H1 (cell line): ENCODE measurements around the gene B4GALNT1. TPM values are rescaled to one million over a fixed set of nuclear protein-coding genes. Genes with fewer than 3 reads are reported as not detected.
"Not testable (repeated sequence)": the region's sequence is repeated elsewhere in the genome, so short reads cannot be mapped to it uniquely, and the experiment has no call there.

ENCODE experiments used
- CTCF ChIA-PET: fragments of 300-600 bp; sonication (Branson Sonifier 250); formaldehyde crosslinking; loops from one replicate; lab custom pipeline; 2021; ENCODE audit not compliant: partially characterized antibody; lab: Charles Lee
- POLR2A ChIA-PET: fragments of 300-600 bp; sonication (Branson Sonifier 250); formaldehyde crosslinking; loops from one replicate; lab custom pipeline; 2021; ENCODE audit warnings: inconsistent platforms; ENCODE audit not compliant: partially characterized antibody; lab: Charles Lee
- DNase-seq, 2 experiments: peaks; one replicate each; pipeline versions ENCODE4 v3.0.0 to v3.0.0-alpha.2; 2010 to 2022; ENCODE audit warnings: low spot score in 2 of 2, low read depth in 1 of 2, mixed read lengths in 1 of 2
- FAIRE-seq: peaks from 2 replicates; lab custom pipeline; 2011; peaks lifted over from hg19 to GRCh38; lab: Jason Lieb, UNC
- H2AFZ ChIP-seq: 2 replicates; pipeline ENCODE4 v1.8.1; 2012; ENCODE audit warnings: low read length, inconsistent platforms
- H2AK5ac ChIP-seq: 2 replicates; pipeline ENCODE4 v1.6.1; 2013; ENCODE audit warnings: low read depth, low read length
- H2BK120ac ChIP-seq: replicated peaks from 2 replicates; pipeline ENCODE3; 2013; ENCODE audit warnings: low read depth, low read length, inconsistent platforms
- H2BK12ac ChIP-seq: 2 replicates; pipeline ENCODE4 v1.6.1; 2013; ENCODE audit warnings: low read depth, low read length
- H2BK15ac ChIP-seq: 2 replicates; pipeline ENCODE4 v1.6.1; 2013; ENCODE audit warnings: low read length
- H2BK20ac ChIP-seq: 2 replicates; pipeline ENCODE4 v1.6.1; 2013; ENCODE audit warnings: low read length
- H2BK5ac ChIP-seq: 2 replicates; pipeline ENCODE4 v1.6.1; 2013; ENCODE audit warnings: low read depth, low read length
- H3K14ac ChIP-seq: 2 replicates; pipeline ENCODE4 v1.6.1; 2013; ENCODE audit warnings: inconsistent platforms; ENCODE audit not compliant: insufficient read length
- H3K18ac ChIP-seq: 2 replicates; pipeline ENCODE4 v1.6.1; 2013; ENCODE audit warnings: low read length; ENCODE audit errors: extremely low read depth
- H3K23ac ChIP-seq: 2 replicates; pipeline ENCODE4 v1.6.1; 2013; ENCODE audit warnings: inconsistent platforms; ENCODE audit not compliant: insufficient read length
- H3K23me2 ChIP-seq: 2 replicates; pipeline ENCODE4 v1.6.1; 2013; ENCODE audit warnings: low read depth, low read length
- H3K27ac ChIP-seq: 2 replicates; pipeline ENCODE4 v1.6.1; 2011; ENCODE audit warnings: low read depth, low read length, inconsistent platforms
- H3K27me3 ChIP-seq, 4 experiments: replicated peaks in 1 of 4; 1 replicate in 1 of 4; 2 replicates in 3 of 4; pipeline versions ENCODE4 v1.6.1 to v1.8.1; 2011 to 2013; ENCODE audit warnings: low read length in 3 of 4, mild to moderate bottlenecking in 3 of 4, inconsistent platforms in 2 of 4, mixed read lengths in 2 of 4, moderate library complexity in 1 of 4; ENCODE audit not compliant: control insufficient read depth in 3 of 4, insufficient read depth in 3 of 4; ENCODE audit errors: extremely low read depth in 1 of 4
- H3K36me3 ChIP-seq, 4 experiments: 2 replicates each; pipeline versions ENCODE4 v1.6.1 to v1.8.1; 2011 to 2013; ENCODE audit warnings: mild to moderate bottlenecking in 4 of 4, low read length in 3 of 4, moderate library complexity in 2 of 4, control low read depth in 1 of 4, inconsistent platforms in 1 of 4; ENCODE audit not compliant: insufficient read depth in 4 of 4, control insufficient read depth in 2 of 4
- H3K4ac ChIP-seq: replicated peaks from 2 replicates; pipeline ENCODE3; 2013; ENCODE audit warnings: low read length, low read depth, mixed read lengths, inconsistent platforms; ENCODE audit not compliant: insufficient read length
- H3K4me1 ChIP-seq, 4 experiments: replicated peaks in 1 of 4; 1 replicate in 1 of 4; 2 replicates in 3 of 4; pipeline versions ENCODE4 v1.6.1 to v1.8.1; 2011 to 2013; ENCODE audit warnings: low read length in 3 of 4, inconsistent platforms in 2 of 4, mixed read lengths in 1 of 4; ENCODE audit not compliant: insufficient read depth in 4 of 4, control insufficient read depth in 3 of 4
- H3K4me2 ChIP-seq, 2 experiments: 2 replicates each; pipeline versions ENCODE4 v1.6.1 to v1.8.1; 2011 to 2013; ENCODE audit warnings: low read depth in 2 of 2, low read length in 2 of 2, control low read depth in 1 of 2, inconsistent platforms in 1 of 2, mild to moderate bottlenecking in 1 of 2; ENCODE audit not compliant: insufficient read depth in 1 of 2
- H3K4me3 ChIP-seq, 4 experiments: fragments of 200-600, 300-600 bp in 1 of 4; sonication (generic), shearing (Covaris generic), sonication (Bioruptor Twin) in 1 of 4; 2 replicates each; pipeline versions ENCODE4 v1.5.1 to v1.8.1; 2011 to 2016; ENCODE audit warnings: low read length in 4 of 4, low read depth in 3 of 4, control low read depth in 2 of 4, inconsistent platforms in 2 of 4, mild to moderate bottlenecking in 2 of 4, mixed read lengths in 1 of 4, moderate library complexity in 1 of 4; ENCODE audit not compliant: insufficient read depth in 2 of 4; ENCODE audit errors: extremely low read depth in 1 of 4
- H3K56ac ChIP-seq: replicated peaks from 2 replicates; pipeline ENCODE3; 2013; ENCODE audit warnings: low read depth, mild to moderate bottlenecking, mixed read lengths, low read length, inconsistent platforms; ENCODE audit not compliant: insufficient read length
- H3K79me1 ChIP-seq: 2 replicates; pipeline ENCODE4 v1.6.1; 2013; ENCODE audit warnings: low read depth, low read length, control low read depth
- H3K79me2 ChIP-seq, 2 experiments: 2 replicates each; pipeline versions ENCODE4 v1.6.1 to v1.8.1; 2012 to 2013; ENCODE audit warnings: low read length in 2 of 2, mild to moderate bottlenecking in 2 of 2, inconsistent platforms in 1 of 2; ENCODE audit not compliant: insufficient read depth in 2 of 2, control insufficient read depth in 1 of 2
- H3K9ac ChIP-seq, 4 experiments: replicated peaks in 1 of 4; 1 replicate in 1 of 4; 2 replicates in 3 of 4; pipeline versions ENCODE4 v1.6.1 to v1.8.1; 2011 to 2013; ENCODE audit warnings: low read depth in 3 of 4, low read length in 3 of 4, control low read depth in 2 of 4, mild to moderate bottlenecking in 2 of 4, moderate library complexity in 2 of 4, inconsistent platforms in 1 of 4; ENCODE audit errors: extremely low read depth in 1 of 4
- H3K9me3 ChIP-seq, 2 experiments: 2 replicates each; pipeline versions ENCODE4 v1.6.1 to v1.8.1; 2012 to 2013; ENCODE audit warnings: mild to moderate bottlenecking in 2 of 2, moderate library complexity in 2 of 2, control low read depth in 1 of 2, inconsistent platforms in 1 of 2, low read depth in 1 of 2, low read length in 1 of 2, mixed read lengths in 1 of 2; ENCODE audit not compliant: insufficient read depth in 2 of 2
- H4K20me1 ChIP-seq, 2 experiments: replicated peaks in 1 of 2; 2 replicates each; pipeline versions ENCODE3 to v1.8.1; 2011 to 2013; ENCODE audit warnings: inconsistent platforms in 2 of 2, low read length in 2 of 2, mild to moderate bottlenecking in 1 of 2; ENCODE audit not compliant: insufficient read depth in 2 of 2, control insufficient read depth in 1 of 2
- H4K5ac ChIP-seq: 2 replicates; pipeline ENCODE4 v1.6.1; 2013; ENCODE audit warnings: low read length, low read depth, mixed read lengths, inconsistent platforms; ENCODE audit not compliant: insufficient read length
- H4K8ac ChIP-seq: 2 replicates; pipeline ENCODE4 v1.8.0; 2013; ENCODE audit warnings: mild to moderate bottlenecking, moderate library complexity, low read length, inconsistent platforms; ENCODE audit not compliant: insufficient read depth; ENCODE audit errors: extremely low read depth
- H4K91ac ChIP-seq: replicated peaks from 2 replicates; pipeline ENCODE3; 2013; ENCODE audit warnings: low read length, mixed read lengths, inconsistent platforms; ENCODE audit not compliant: insufficient read length
- WGBS, 2 experiments: shearing (Covaris generic) in 1 of 2; methylation state at CpG; one replicate each; pipeline versions ENCODE4 v1.1.6 to v1.1.7; 2013 to 2015; ENCODE audit warnings: low lambda C conversion rate in 2 of 2, mixed read lengths in 2 of 2, inconsistent platforms in 1 of 2, low coverage in 1 of 2, missing lambda C conversion rate in 1 of 2; ENCODE audit not compliant: insufficient replicate concordance in 2 of 2, insufficient coverage in 1 of 2, insufficient read length in 1 of 2; ENCODE audit errors: extremely low coverage in 1 of 2, missing lambda C conversion rate in 1 of 2; 5-methylcytosine and 5-hydroxymethylcytosine counted together
- polyA plus RNA-seq, 7 experiments: library from polyadenylated mRNA; depleted of rRNA in 3 of 7; stranded (reverse) in 5 of 7; unstranded in 2 of 7; fragments of >200 nt in 5 of 7; fragments of 200-250 nt in 2 of 7; gene quantifications; 1 replicate in 5 of 7; 2 replicates in 1 of 7; 4 replicates in 1 of 7; pipeline versions ENCODE4 v1.2.1 to v1.2.3, GENCODE V29; 2011 to 2013; ENCODE audit warnings: missing spikeins in 2 of 7, mixed read lengths in 2 of 7
- total RNA-seq: library from RNA; stranded (reverse); fragmentation: NEBNext Ultra II Directional; extraction: Animal tissue kit (Norgen Biotek cat#: 25700); gene quantifications from 2 replicates; pipeline ENCODE4 v1.2.1, GENCODE V29; 2021

The B4GALNT1 gene
- total and polyA plus RNA-seq, 2 of the 8 experiments (the other 6 are each of a cell fraction or from before 2014, with no cell fraction given) = 1.5 to 2.3 TPM

GRCh38 chr12:57677947-57678346 lies 44.9 kb upstream of the B4GALNT1 start:
- FAIRE-seq, CTCF ChIA-PET: not testable (repeated sequence)
- 91% methylated on average over 9 of the region's 9 CpGs; no CpG with 5 or more reads in 1 of the 2 experiments for WGBS, 2 experiments

More at GRCh38 chr12:57677947-57678346, 44.9 kb upstream of the B4GALNT1 start:
- H2BK15ac ChIP-seq, H3K27ac ChIP-seq, H2BK20ac ChIP-seq, H3K9me3 ChIP-seq, H3K23ac ChIP-seq, H3K36me3 ChIP-seq, H3K4me3 ChIP-seq, H2BK120ac ChIP-seq, H3K14ac ChIP-seq, H3K4me2 ChIP-seq, H3K18ac ChIP-seq, H3K4me1 ChIP-seq, H4K20me1 ChIP-seq, H4K91ac ChIP-seq, H2BK12ac ChIP-seq, H3K9ac ChIP-seq, H3K79me2 ChIP-seq, POLR2A ChIA-PET, H3K27me3 ChIP-seq, H2AK5ac ChIP-seq, DNase-seq, H3K23me2 ChIP-seq, H2AFZ ChIP-seq, H3K56ac ChIP-seq, H3K4ac ChIP-seq, H4K8ac ChIP-seq, H3K79me1 ChIP-seq, H4K5ac ChIP-seq, H2BK5ac ChIP-seq: not testable (repeated sequence)
